CD4-positive, alpha-beta T cell treated with Interleukin-1 beta for 1 hour (primary cell): ENCODE data around the gene KRTAP21-1.
"Not testable (repeated sequence)": the region's sequence is repeated elsewhere in the genome, so short reads cannot be mapped to it uniquely, and the experiment has no call there.

Experiments
- DNase-seq, 2 donors: peaks; one replicate each; pipeline ENCODE4 v3.0.0-alpha.2; 2020 to 2022

The KRTAP21-1 gene

DNA sequence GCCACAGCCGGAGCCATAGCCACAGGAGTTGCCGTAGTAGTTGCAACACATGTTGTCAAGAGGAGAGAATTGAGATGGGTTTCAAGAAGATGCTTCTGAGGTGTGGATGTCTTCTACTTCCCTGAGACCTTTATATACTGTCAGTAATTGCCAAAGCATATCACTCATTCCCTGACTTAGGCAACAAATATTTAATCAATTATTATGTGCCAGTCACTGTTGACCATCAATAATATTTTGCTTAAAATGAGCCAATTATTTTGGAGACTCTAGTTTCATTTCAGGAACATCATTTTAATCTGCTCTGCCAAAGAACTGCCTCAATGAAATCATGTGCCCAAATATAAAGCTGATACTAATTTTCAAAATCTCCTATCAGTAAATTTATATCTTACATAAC lies at the start of gene KRTAP21-1:
TSS of gene KRTAP21-1 (minus strand) at position 101 of the 400 bp plus-strand sequence. CDS start at position 51, 50 bp downstream.
- DNase-seq: not testable (repeated sequence)

DNA sequence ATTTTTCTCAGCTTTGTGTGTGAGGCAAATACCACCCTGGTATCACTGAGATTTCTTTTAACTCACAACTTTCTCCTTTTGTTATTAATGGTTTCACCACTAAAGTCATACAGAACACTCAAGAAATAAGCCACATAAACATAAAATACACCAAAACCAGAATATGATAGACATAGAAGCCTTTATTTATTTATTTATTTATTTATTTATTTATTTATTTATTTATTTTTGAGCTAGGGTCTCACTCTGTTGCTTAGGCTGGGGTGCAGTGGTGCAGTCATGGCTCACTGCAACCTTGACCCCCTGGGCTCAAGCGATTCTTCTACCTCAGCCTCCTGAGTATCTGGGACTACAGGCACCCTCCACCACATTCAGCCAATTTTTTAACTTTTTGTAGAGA lies 45.4 kb upstream of the KRTAP21-1 start:
- DNase-seq: no peak

- DNase-seq: no peak
Measured at GRCh38 chr21:30793581-30794314, 38.5 kb upstream of the KRTAP21-1 start.

DNA sequence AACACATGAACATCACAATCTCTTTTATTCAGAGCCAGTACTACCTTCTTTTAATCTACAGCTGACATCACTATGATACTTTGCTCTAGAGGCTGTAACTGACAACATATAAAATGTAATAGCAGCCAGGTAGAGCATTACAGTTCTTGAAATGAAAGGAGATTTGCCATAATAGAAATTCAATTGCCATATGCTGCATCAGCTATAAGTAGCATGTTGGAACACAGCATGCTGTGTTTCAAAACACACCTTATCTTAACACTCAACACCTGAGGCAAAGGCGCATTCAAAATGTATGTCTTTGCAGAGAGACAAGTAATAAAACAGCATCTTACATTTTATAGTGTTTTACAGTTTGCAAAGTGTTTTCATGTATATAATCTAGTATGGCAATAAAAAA lies 24.0 kb upstream of the KRTAP21-1 start:
- DNase-seq: no peak

DNA sequence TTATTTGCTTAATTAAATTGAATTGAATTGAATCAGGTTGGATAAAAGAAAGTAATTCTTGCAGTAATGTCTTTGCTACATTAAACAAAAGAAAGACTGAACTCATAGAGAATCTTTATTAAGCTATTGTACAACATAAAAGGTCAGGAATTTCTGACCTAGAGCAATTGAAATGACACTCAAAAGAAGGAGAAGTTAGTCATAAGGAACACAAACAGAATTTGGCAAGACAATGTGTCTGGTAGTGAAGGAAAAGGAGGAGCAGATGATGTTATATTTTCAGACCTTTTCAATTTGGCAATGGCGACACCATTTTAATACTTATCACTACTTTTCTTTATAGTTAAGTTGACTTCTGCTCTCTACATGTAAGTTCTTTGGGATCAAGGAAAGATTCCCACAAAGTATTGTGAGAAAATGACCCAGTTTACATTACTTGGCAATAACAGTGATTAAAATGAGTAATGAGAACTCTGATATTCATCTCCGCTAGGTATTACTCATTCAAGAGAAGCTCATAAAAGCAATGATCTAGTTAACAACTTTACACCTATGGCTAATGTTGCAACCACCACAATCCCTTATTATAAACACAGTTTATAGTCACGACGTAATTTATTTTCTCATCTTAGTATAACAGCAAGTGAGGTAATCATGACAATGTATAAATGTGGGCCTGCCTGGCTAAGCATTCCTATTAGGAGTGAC lies 14.7 kb upstream of the KRTAP21-1 start:
- no peak for DNase-seq

DNA sequence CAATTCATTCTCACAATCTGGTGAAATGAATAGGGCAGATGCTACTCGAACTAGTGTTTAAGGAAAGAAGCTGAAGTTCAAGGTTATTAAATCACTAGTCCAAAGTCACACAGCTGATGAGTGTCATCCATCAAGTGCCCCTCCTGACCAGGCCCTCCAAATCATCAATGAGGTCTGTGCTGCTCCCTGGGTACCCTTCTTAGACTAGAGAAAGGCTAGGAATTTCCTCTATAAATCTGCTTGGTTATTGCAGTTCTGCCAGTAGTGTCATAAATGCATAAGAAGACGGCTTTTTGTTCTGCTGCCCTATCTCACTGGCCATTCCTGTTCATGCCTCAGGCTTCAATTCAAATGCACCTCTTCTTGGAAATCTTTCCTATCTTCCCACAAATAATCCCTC lies 5.5 kb upstream of the KRTAP21-1 start:
- DNase-seq: no peak

DNA sequence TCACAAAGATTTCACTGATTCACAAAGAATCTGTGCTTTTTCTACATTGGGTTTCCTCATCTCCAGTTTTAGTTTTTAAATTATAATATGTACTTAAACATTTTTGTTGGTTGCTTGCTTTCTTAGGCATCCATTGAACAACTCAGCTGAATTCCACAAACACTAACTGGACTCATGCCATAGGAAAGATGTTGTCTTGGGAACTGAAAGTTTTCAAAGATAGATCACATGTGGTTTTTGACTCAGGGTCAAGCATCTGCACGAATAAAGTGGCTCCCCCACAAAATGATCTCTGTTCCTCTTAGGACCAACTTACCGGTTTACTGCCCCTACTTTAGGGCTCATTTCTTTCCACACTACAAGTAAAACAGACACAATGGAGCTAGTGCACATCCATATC lies 3.1 kb upstream of the KRTAP21-1 start:
- DNase-seq: no peak

- DNase-seq: no peak
Measured at GRCh38 chr21:30747159-30747558, 8.1 kb downstream of the KRTAP21-1 start, which contains the start of gene KRTAP21-2. Gene KRTAP21-2, minus strand, starts transcription at chr21:30747259. Its CDS starts 57 bp downstream, at chr21:30747202.

- DNase-seq: no peak
Measured at GRCh38 chr21:30740462-30740861, 14.8 kb downstream of the KRTAP21-1 start.

GRCh38 chr21:30733026-30733425 lies 22.2 kb downstream of the KRTAP21-1 start:
- DNase-seq: no peak

GRCh38 chr21:30726726-30727125 lies 28.5 kb downstream of the KRTAP21-1 start:
- no peak for DNase-seq

GRCh38 chr21:30719401-30719800 lies 35.8 kb downstream of the KRTAP21-1 start:
- no peak for DNase-seq

DNA sequence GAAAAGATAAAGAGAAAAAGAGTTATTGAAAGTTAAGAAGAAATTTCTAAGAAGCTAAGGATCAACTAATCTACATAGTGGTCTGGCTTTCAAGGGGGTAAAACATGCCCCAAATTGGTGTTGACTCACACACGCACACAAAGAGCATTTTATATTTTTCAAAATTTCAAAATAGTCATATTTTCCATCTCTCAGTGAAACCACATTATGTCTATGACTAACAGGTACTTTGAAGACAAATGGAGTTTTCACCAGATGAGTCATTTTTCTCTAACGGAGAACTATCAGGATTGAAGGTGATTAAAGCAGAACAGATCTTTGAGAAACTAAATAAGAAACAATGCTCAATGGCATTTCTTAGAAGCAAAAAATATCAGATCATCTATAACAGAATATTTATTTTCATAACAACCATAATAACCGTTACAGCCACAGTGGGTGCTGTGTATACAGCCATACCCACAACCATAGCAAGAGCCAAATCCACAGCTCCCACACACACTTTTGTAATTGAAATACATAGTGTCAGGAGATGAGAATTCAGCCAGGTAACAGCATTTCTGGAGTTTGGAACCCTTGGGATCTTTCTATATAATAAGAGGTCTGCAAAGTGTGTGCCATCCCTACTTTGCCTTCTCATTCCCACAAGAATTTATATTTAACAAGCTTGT lies 36.9 kb downstream of the KRTAP21-1 start, which contains the start of gene KRTAP21-3:
TSS of gene KRTAP21-3 (minus strand) at position 539 of the 671 bp plus-strand sequence. CDS start at position 521, 18 bp downstream.
- DNase-seq: no peak

- no peak for DNase-seq
Measured at GRCh38 chr21:30717105-30717504, 38.1 kb downstream of the KRTAP21-1 start.

DNA sequence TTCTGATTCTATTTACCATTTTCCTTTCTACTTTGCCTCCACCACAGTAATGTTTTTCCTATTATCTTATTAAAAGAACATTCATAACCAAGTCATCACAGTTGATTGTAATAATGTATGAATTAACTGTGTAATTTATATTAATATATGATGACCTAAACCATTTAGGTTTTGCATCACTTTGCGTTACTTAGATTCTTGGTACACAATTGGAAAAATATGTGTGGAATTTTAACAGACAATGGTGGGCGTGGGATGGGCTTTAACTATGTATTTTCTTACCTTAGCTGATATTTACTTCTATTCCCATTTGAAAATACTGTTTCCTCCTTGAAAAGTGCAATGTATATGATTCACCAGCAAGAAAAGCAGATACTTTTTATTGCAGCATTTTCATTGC lies 40.3 kb downstream of the KRTAP21-1 start:
- no peak for DNase-seq

- DNase-seq: no peak
Measured at GRCh38 chr21:30714456-30714855, 40.8 kb downstream of the KRTAP21-1 start.

DNA sequence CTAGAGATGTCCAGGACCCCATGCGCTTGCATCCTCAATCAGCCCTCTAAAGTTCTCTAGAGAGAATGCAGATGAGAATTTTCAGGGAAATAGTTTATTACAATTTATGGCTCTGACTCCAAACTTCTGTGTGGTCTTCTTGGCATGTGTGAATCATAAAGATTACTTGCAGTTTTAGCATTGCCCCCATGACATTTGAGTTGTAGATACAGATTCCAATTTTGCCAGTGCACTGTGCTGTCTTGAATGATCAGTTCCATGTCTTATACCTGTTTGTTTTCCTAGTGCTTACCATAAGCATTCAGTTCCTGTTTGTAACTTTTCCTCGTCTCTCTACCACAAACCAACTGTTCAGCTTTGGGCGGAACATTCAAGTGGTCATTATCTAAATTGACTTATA lies 41.5 kb downstream of the KRTAP21-1 start:
- DNase-seq: no peak

- DNase-seq: no peak
Measured at GRCh38 chr21:30710499-30710898, 44.7 kb downstream of the KRTAP21-1 start.

GRCh38 chr21:30707409-30707808 lies 47.8 kb downstream of the KRTAP21-1 start:
- no peak for DNase-seq
